Liver (tissue), 9 donors: ENCODE results near the gene CPED1. TPM values are rescaled to one million over a fixed set of nuclear protein-coding genes. Genes with fewer than 3 reads are reported as not detected.

ENCODE experiments used
- DNase-seq: peaks from one replicate; pipeline ENCODE4 v3.0.0-alpha.2; 2017; ENCODE audit warnings: low spot score
- H3K27ac ChIP-seq, 2 donors: one replicate each; pipeline ENCODE4 v1.7.0; 2013; ENCODE audit warnings: inconsistent platforms in 2 of 2, low read length in 2 of 2, control low read depth in 1 of 2, low read depth in 1 of 2, mild to moderate bottlenecking in 1 of 2
- H3K27me3 ChIP-seq, 4 donors: one replicate each; pipeline versions ENCODE4 v1.6.1 to v1.7.0; 2013; ENCODE audit warnings: low read length in 3 of 4, inconsistent platforms in 1 of 4, mild to moderate bottlenecking in 1 of 4, moderate library complexity in 1 of 4; ENCODE audit not compliant: control insufficient read depth in 4 of 4, insufficient read depth in 4 of 4
- H3K36me3 ChIP-seq, 4 donors: one replicate each; pipeline versions ENCODE4 v1.6.1 to v1.7.0; 2013; ENCODE audit warnings: low read length in 3 of 4, mild to moderate bottlenecking in 3 of 4, low read depth in 1 of 4, moderate library complexity in 1 of 4; ENCODE audit not compliant: control insufficient read depth in 4 of 4, insufficient read depth in 3 of 4
- H3K4me1 ChIP-seq, 4 donors: one replicate each; pipeline versions ENCODE4 v1.6.1 to v1.7.0; 2013; ENCODE audit warnings: low read length in 3 of 4, mild to moderate bottlenecking in 3 of 4, moderate library complexity in 1 of 4; ENCODE audit not compliant: control insufficient read depth in 4 of 4, insufficient read depth in 4 of 4
- H3K4me3 ChIP-seq, 3 donors: one replicate each; pipeline versions ENCODE4 v1.6.1 to v1.7.0; 2013; ENCODE audit warnings: low read length in 3 of 3, control low read depth in 1 of 3, low read depth in 1 of 3, mild to moderate bottlenecking in 1 of 3
- H3K9ac ChIP-seq, 2 donors: one replicate each; pipeline ENCODE4 v1.7.0; 2013; ENCODE audit warnings: low read length in 2 of 2, mild to moderate bottlenecking in 2 of 2, moderate library complexity in 2 of 2, control low read depth in 1 of 2, low read depth in 1 of 2
- H3K9me3 ChIP-seq, 4 donors: one replicate each; pipeline versions ENCODE4 v1.6.1 to v1.7.0; 2013; ENCODE audit warnings: low read length in 3 of 4; ENCODE audit not compliant: control insufficient read depth in 4 of 4
- ATF3 ChIP-seq: IDR thresholded peaks from 2 replicates; pipeline ENCODE4 v1.6.1; 2016; ENCODE audit warnings: antibody characterized with exemption
- CTCF ChIP-seq: fragments of 150-350 bp; IDR thresholded peaks from 2 replicates; pipeline ENCODE4 v1.5.1; 2017; ENCODE audit warnings: improper control_type of control experiment, low read depth, low read length; ENCODE audit not compliant: missing input control
- FOXA1 ChIP-seq: IDR thresholded peaks from 2 replicates; pipeline ENCODE4 v1.6.1; 2016; ENCODE audit warnings: antibody characterized with exemption
- FOXA2 ChIP-seq: IDR thresholded peaks from 2 replicates; pipeline ENCODE4 v1.6.1; 2016; ENCODE audit warnings: antibody characterized with exemption
- GABPA ChIP-seq, 2 donors: IDR thresholded peaks in 1 of 2; conservative IDR thresholded peaks in 1 of 2; 2 replicates each; pipeline ENCODE4 v1.6.1; 2016; ENCODE audit warnings: antibody characterized with exemption in 2 of 2, mild to moderate bottlenecking in 1 of 2, moderate library complexity in 1 of 2
- HNF4A ChIP-seq, 2 donors: conservative IDR thresholded peaks; 2 replicates each; pipeline ENCODE4 v1.6.1; 2016; ENCODE audit warnings: antibody characterized with exemption in 2 of 2, mild to moderate bottlenecking in 2 of 2
- HNF4G ChIP-seq: IDR thresholded peaks from 2 replicates; pipeline ENCODE4 v1.6.1; 2016; ENCODE audit warnings: antibody characterized with exemption
- JUND ChIP-seq, 2 donors: IDR thresholded peaks; 2 replicates each; pipeline ENCODE4 v1.6.1; 2016; ENCODE audit warnings: antibody characterized with exemption in 2 of 2
- MAX ChIP-seq: IDR thresholded peaks from 2 replicates; pipeline ENCODE4 v1.6.1; 2016; ENCODE audit warnings: antibody characterized with exemption
- NR2F2 ChIP-seq: IDR thresholded peaks from 2 replicates; pipeline ENCODE4 v1.6.1; 2016; ENCODE audit warnings: antibody characterized with exemption
- RAD21 ChIP-seq, 2 donors: IDR thresholded peaks; 2 replicates each; pipeline ENCODE4 v1.6.1; 2016; ENCODE audit warnings: antibody characterized with exemption in 2 of 2, mild to moderate bottlenecking in 2 of 2
- RXRA ChIP-seq, 2 donors: IDR thresholded peaks; 2 replicates each; pipeline ENCODE4 v1.6.1; 2017 to 2018; ENCODE audit warnings: antibody characterized with exemption in 2 of 2, mild to moderate bottlenecking in 1 of 2
- SP1 ChIP-seq: IDR thresholded peaks from 2 replicates; pipeline ENCODE4 v1.6.1; 2018; ENCODE audit warnings: antibody characterized with exemption, mild to moderate bottlenecking
- TAF1 ChIP-seq: conservative IDR thresholded peaks from 2 replicates; pipeline ENCODE4 v1.6.1; 2016; ENCODE audit warnings: antibody characterized with exemption, mild to moderate bottlenecking
- YY1 ChIP-seq: IDR thresholded peaks from 2 replicates; pipeline ENCODE4 v1.6.1; 2016; ENCODE audit warnings: antibody characterized with exemption, mild to moderate bottlenecking
- ZBTB33 ChIP-seq: IDR thresholded peaks from 2 replicates; pipeline ENCODE4 v1.6.1; 2016; ENCODE audit warnings: antibody characterized with exemption
- WGBS: extraction: QIAGEN DNeasy Blood & Tissue Kit; methylation state at CpG from one replicate; pipeline ENCODE4 v1.1.7; 2013; 5-methylcytosine and 5-hydroxymethylcytosine counted together
- polyA plus RNA-seq, 2 donors: library from polyadenylated mRNA; stranded (reverse) in 1 of 2; unstranded in 1 of 2; fragments of 200-250 nt in 1 of 2; fragments of >200 nt in 1 of 2; fragmentation: Nextera tagmentation in 1 of 2; extraction: Ambion mirVana in 1 of 2; gene quantifications; one replicate each; pipeline versions ENCODE4 v1.2.1 to v1.2.3, GENCODE V29; 2013 to 2015
- total RNA-seq, 2 donors: library from RNA; depleted of rRNA; stranded (reverse); fragments of >200 nt; gene quantifications; one replicate each; pipeline ENCODE4 v1.2.3, GENCODE V29; 2014
- donor health status: healthy.
- donor health status: healthy.
- donor health status: healthy.
- donor health status: healthy.
- donor health status: healthy.

CPED1 gene
- total and polyA plus RNA-seq, 4 donors = 8.5 to 58.0 (median 14.6) TPM

- no peak for TF ChIP-seq FOXA2
- TF ChIP-seq MAX = no peak
- no peak for TF ChIP-seq JUND (IDR thresholded peaks at IDR 0.05)
- no peak for TF ChIP-seq TAF1
- TF ChIP-seq NR2F2 = no peak
- no peak for TF ChIP-seq RXRA (IDR thresholded peaks at IDR 0.05)
- no peak for TF ChIP-seq HNF4G
- no peak for TF ChIP-seq GABPA (IDR thresholded peaks at IDR 0.05 in 1 of 2, conservative IDR thresholded peaks at IDR 0.05 in 1 of 2)
- no peak for TF ChIP-seq FOXA1
These were observed 43.5 kb upstream of the CPED1 start (continued) for GRCh38 chr7:120944826-120945562.

GRCh38 chr7:120947980-120948379, 40.5 kb upstream of the CPED1 start:
- peaks cover 2 to 24% (median 10%) of the 10 kb centered on the region in 4 donors for H3K4me1 ChIP-seq
- no peaks in the 10 kb centered on the region for H3K9me3 ChIP-seq
- H3K36me3 ChIP-seq = no peaks in the 10 kb centered on the region
- DNase-seq = no peak
- H3K9ac ChIP-seq = no peak overlapping the region
- TF ChIP-seq HNF4A (conservative IDR thresholded peaks at IDR 0.05) = no peak
- TF ChIP-seq SP1 = no peak
- no peak for TF ChIP-seq RAD21 (IDR thresholded peaks at IDR 0.05)
- no peak for TF ChIP-seq RXRA (IDR thresholded peaks at IDR 0.05)
- TF ChIP-seq TAF1 = no peak
- no peaks in the 10 kb centered on the region for H3K27me3 ChIP-seq
- H3K4me3 ChIP-seq = no peak overlapping the region
- no peak overlapping the region for H3K27ac ChIP-seq

GRCh38 chr7:120949393-120949911, 39.1 kb upstream of the CPED1 start:
- TF ChIP-seq CTCF (no peak), TAF1 (no peak), MAX (no peak), ATF3 (no peak), JUND (IDR thresholded peaks at IDR 0.05) (no peak), SP1 (no peak), YY1 (no peak), RXRA (IDR thresholded peaks at IDR 0.05) (no peak), HNF4G (no peak), ZBTB33 (no peak), NR2F2 (no peak)
- WGBS = 59% methylated on average over 8 of the region's 8 CpGs
- H3K9ac ChIP-seq = peak overlapping the region; percentile 58 to 86

More at GRCh38 chr7:120949393-120949911, 39.1 kb upstream of the CPED1 start:
- H3K27ac ChIP-seq = no peak overlapping the region
- H3K27me3 ChIP-seq = no peaks in the 10 kb centered on the region
- H3K9me3 ChIP-seq = no peaks in the 10 kb centered on the region
- peaks cover 2 to 24% (median 10%) of the 10 kb centered on the region in 4 donors for H3K4me1 ChIP-seq
- peaks cover 0 to 6% (median 6%) of the 10 kb centered on the region in 4 donors for H3K36me3 ChIP-seq
- no peak for DNase-seq
- peak overlapping the region; percentile 46 to 85 (median 82) for H3K4me3 ChIP-seq
